NCI-H2171 (cell line): ENCODE results near the gene COMMD1.
"Not testable (repeated sequence)": the region's sequence is repeated elsewhere in the genome, so short reads cannot be mapped to it uniquely, and the experiment has no call there.

Source experiments
- DNase-seq: peaks from one replicate; lab custom pipeline; 2025; lab: John Stamatoyannopoulos, UW

COMMD1 gene

GRCh38 chr2:61924895-61925663 is 19.6 kb downstream of the COMMD1 start:
- no peak for DNase-seq

GRCh38 chr2:61926531-61927477 is 21.3 kb downstream of the COMMD1 start:
- no peak for DNase-seq

- DNase-seq = no peak
Observed at GRCh38 chr2:61928826-61929461, 23.5 kb downstream of the COMMD1 start.

GRCh38 chr2:61937098-61937497 is 31.6 kb downstream of the COMMD1 start:
- no peak for DNase-seq

- peak; percentile 14 for DNase-seq
Observed at GRCh38 chr2:61937886-61938285, 32.4 kb downstream of the COMMD1 start.

GRCh38 chr2:61938511-61938910 is 33.0 kb downstream of the COMMD1 start:
- no peak for DNase-seq

- DNase-seq = no peak
Observed at GRCh38 chr2:61943251-61943650, 37.8 kb downstream of the COMMD1 start.

- no peak for DNase-seq
Observed at GRCh38 chr2:61946666-61947065, 41.2 kb downstream of the COMMD1 start.

GRCh38 chr2:61948661-61949457 is 43.4 kb downstream of the COMMD1 start:
- no peak for DNase-seq

GRCh38 chr2:61949458-61949713 is 43.9 kb downstream of the COMMD1 start:
- no peak for DNase-seq

- no peak for DNase-seq
Observed at GRCh38 chr2:61949714-61950560, 44.5 kb downstream of the COMMD1 start.

- no peak for DNase-seq
Observed at GRCh38 chr2:61950571-61951315, 45.3 kb downstream of the COMMD1 start.

- DNase-seq = no peak
Observed at GRCh38 chr2:61951881-61952280, 46.4 kb downstream of the COMMD1 start.

- DNase-seq = no peak
Observed at GRCh38 chr2:61952288-61952687, 46.8 kb downstream of the COMMD1 start.

- DNase-seq = not testable (repeated sequence)
Observed at GRCh38 chr2:61954856-61955255, 49.4 kb downstream of the COMMD1 start.

GRCh38 chr2:61959381-61960293 is 54.2 kb downstream of the COMMD1 start:
- no peak for DNase-seq

- DNase-seq = no peak
Observed at GRCh38 chr2:61961231-61961901, 55.9 kb downstream of the COMMD1 start.

GRCh38 chr2:61962095-61962984 is 56.9 kb downstream of the COMMD1 start:
- DNase-seq = no peak
